ENCODE measurements around the gene TIAM1.

GRCh38 chr21:31194510-31195293 lies 149.4 kb downstream of the TIAM1 start:
- no peak for TF ChIP-seq CTCF (IDR thresholded peaks at IDR 0.05; ENCODE audit: low read depth, low read length)
- no peak for TF ChIP-seq POLR2A (IDR thresholded peaks at IDR 0.05; ENCODE audit: extremely low read depth, insufficient read length)
